Loucy (cell line): ENCODE measurements around the gene MPHOSPH9.

Experiments used
- H2AFZ ChIP-seq: fragments of 200-600 bp; sonication (generic); 2 replicates; pipeline ENCODE4 v1.6.0; 2016; ENCODE audit warnings: antibody characterized with exemption, mild to moderate bottlenecking, low read length, moderate library complexity
- H3F3A ChIP-seq: fragments of 200-600 bp; 2 replicates; pipeline ENCODE4 v1.6.0; 2016; ENCODE audit warnings: antibody characterized with exemption, low read depth, mild to moderate bottlenecking
- H3K27me3 ChIP-seq: fragments of 200-600 bp; sonication (generic); 2 replicates; pipeline ENCODE4 v1.6.1; 2014; ENCODE audit warnings: low read length, mild to moderate bottlenecking; ENCODE audit not compliant: insufficient read depth, poor library complexity, severe bottlenecking
- H3K36me3 ChIP-seq: fragments of 200-600 bp; sonication (generic); 2 replicates; pipeline ENCODE4 v1.6.1; 2016; ENCODE audit warnings: low read length; ENCODE audit not compliant: insufficient read depth
- H3K4me1 ChIP-seq: fragments of 200-600 bp; sonication (generic); 2 replicates; pipeline ENCODE4 v1.5.1; 2014; ENCODE audit warnings: low read length, mild to moderate bottlenecking; ENCODE audit not compliant: insufficient read depth, poor library complexity, severe bottlenecking
- H3K4me2 ChIP-seq: fragments of 200-600 bp; sonication (generic); 2 replicates; pipeline ENCODE4 v1.6.0; 2014; ENCODE audit warnings: antibody characterized with exemption, low read length, low read depth, mild to moderate bottlenecking; ENCODE audit not compliant: poor library complexity, severe bottlenecking
- H3K4me3 ChIP-seq: fragments of 200-600 bp; sonication (generic); 2 replicates; pipeline ENCODE4 v1.5.1; 2014; ENCODE audit warnings: low read length, mild to moderate bottlenecking, mixed read lengths; ENCODE audit not compliant: poor library complexity, severe bottlenecking
- H3K79me2 ChIP-seq: fragments of 200-600 bp; sonication (generic); 2 replicates; pipeline ENCODE4 v1.6.1; 2014; ENCODE audit warnings: low read length; ENCODE audit not compliant: insufficient read depth
- H3K9ac ChIP-seq: fragments of 200-600 bp; sonication (generic); 2 replicates; pipeline ENCODE4 v1.6.0; 2014; ENCODE audit warnings: mild to moderate bottlenecking, low read depth, low read length, moderate library complexity; ENCODE audit not compliant: poor library complexity, severe bottlenecking
- H3K9me2 ChIP-seq: fragments of 200-600 bp; sonication (generic); replicated peaks from 2 replicates; pipeline ENCODE4 v1.6.1; 2016; ENCODE audit warnings: low read depth, low read length, mixed read lengths
- H3K9me3 ChIP-seq: fragments of 200-600 bp; sonication (generic); 2 replicates; pipeline ENCODE4 v1.6.1; 2014; ENCODE audit warnings: mild to moderate bottlenecking, antibody characterized with exemption, low read length, low read depth; ENCODE audit not compliant: insufficient read depth
- H4K20me1 ChIP-seq: fragments of 200-600 bp; sonication (generic); 2 replicates; pipeline ENCODE4 v1.6.0; 2014; ENCODE audit warnings: antibody characterized with exemption, low read length, mild to moderate bottlenecking; ENCODE audit not compliant: insufficient read depth, poor library complexity, severe bottlenecking
- EZH2phosphoT487 ChIP-seq: fragments of 200-600 bp; IDR thresholded peaks from 2 replicates; pipeline ENCODE4 v1.6.1; 2018; ENCODE audit warnings: antibody characterized with exemption, mild to moderate bottlenecking, moderate library complexity, borderline replicate concordance
- TF ChIP-seq, protein P1 (sequence below): fragments of 200-600 bp; sonication (generic); conservative IDR thresholded peaks from 2 replicates; pipeline ENCODE4 v1.5.1; 2014; ENCODE audit warnings: mild to moderate bottlenecking, antibody characterized with exemption, low read length

The MPHOSPH9 gene

DNA sequence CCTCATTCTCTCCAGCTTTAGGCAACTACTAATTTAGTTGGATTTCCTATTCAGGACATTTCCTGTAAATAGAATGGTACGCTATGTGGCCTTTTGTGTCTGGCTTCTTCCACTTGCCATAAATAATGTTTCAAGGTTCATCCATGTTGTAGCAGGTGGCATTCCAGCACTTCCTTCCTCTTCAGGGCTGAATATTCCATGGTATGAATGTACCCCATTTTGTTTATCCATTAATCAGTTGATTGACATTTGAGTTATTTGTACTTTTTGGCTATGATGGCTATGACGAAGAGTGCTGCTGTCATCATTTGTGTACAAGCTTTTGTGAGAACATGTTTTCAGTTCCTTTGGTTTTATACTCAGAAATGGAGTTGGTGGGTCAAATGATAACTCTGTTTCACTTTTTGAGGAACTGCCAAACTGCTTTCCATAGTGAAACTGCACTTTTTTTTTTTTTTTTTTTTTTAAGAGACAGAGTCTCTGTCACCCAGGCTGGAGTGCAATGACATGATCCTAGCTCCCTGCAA lies 45.2 kb upstream of the MPHOSPH9 start:
- no peaks in the 10 kb centered on the region for H3K79me2 ChIP-seq
- no peaks in the 10 kb centered on the region for H3F3A ChIP-seq
- H3K4me1 ChIP-seq = no peaks in the 10 kb centered on the region
- TF ChIP-seq EZH2phosphoT487 = no peak
- TF ChIP-seq, protein P1, sequence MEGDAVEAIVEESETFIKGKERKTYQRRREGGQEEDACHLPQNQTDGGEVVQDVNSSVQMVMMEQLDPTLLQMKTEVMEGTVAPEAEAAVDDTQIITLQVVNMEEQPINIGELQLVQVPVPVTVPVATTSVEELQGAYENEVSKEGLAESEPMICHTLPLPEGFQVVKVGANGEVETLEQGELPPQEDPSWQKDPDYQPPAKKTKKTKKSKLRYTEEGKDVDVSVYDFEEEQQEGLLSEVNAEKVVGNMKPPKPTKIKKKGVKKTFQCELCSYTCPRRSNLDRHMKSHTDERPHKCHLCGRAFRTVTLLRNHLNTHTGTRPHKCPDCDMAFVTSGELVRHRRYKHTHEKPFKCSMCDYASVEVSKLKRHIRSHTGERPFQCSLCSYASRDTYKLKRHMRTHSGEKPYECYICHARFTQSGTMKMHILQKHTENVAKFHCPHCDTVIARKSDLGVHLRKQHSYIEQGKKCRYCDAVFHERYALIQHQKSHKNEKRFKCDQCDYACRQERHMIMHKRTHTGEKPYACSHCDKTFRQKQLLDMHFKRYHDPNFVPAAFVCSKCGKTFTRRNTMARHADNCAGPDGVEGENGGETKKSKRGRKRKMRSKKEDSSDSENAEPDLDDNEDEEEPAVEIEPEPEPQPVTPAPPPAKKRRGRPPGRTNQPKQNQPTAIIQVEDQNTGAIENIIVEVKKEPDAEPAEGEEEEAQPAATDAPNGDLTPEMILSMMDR = no peak
- no peaks in the 10 kb centered on the region for H3K9me3 ChIP-seq
- H3K9ac ChIP-seq = no peak overlapping the region
- H2AFZ ChIP-seq = no peak overlapping the region
- H4K20me1 ChIP-seq = no peaks in the 10 kb centered on the region
- no peak overlapping the region for H3K4me3 ChIP-seq
- no peaks in the 10 kb centered on the region for H3K27me3 ChIP-seq
- no peaks in the 10 kb centered on the region for H3K9me2 ChIP-seq
- no peaks in the 10 kb centered on the region for H3K36me3 ChIP-seq
- H3K4me2 ChIP-seq = no peak overlapping the region

DNA sequence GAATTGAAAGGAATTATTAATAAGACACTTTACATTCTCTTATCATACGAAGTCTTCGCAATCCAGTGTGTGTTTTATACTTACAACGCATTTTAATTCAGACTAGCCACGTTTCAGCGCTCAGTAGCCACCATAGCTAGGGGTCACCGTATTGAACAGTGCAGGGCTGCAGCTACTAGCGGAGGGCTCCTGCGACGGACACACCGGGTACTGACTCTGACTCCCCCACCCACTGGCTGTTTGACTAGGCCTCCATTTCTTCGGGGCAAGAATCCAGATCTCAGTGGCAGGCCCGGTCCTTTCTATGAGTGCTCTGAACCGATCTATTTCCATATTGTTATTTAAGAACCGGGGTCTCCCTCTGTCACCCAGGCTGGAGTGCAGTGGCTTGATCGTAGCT lies 40.2 kb upstream of the MPHOSPH9 start:
- no peak overlapping the region for H3K4me3 ChIP-seq
- no peaks in the 10 kb centered on the region for H3F3A ChIP-seq
- H3K4me2 ChIP-seq = no peak overlapping the region
- H3K9ac ChIP-seq = no peak overlapping the region
- H2AFZ ChIP-seq = no peak overlapping the region
- peaks cover 37% of the 10 kb centered on the region for H3K79me2 ChIP-seq
- H3K4me1 ChIP-seq = peaks cover 28% of the 10 kb centered on the region
- H3K36me3 ChIP-seq = no peaks in the 10 kb centered on the region
- no peaks in the 10 kb centered on the region for H3K9me3 ChIP-seq
- TF ChIP-seq EZH2phosphoT487 = no peak
- TF ChIP-seq, protein P1 = no peak
- no peaks in the 10 kb centered on the region for H4K20me1 ChIP-seq
- no peaks in the 10 kb centered on the region for H3K9me2 ChIP-seq
- no peaks in the 10 kb centered on the region for H3K27me3 ChIP-seq

DNA sequence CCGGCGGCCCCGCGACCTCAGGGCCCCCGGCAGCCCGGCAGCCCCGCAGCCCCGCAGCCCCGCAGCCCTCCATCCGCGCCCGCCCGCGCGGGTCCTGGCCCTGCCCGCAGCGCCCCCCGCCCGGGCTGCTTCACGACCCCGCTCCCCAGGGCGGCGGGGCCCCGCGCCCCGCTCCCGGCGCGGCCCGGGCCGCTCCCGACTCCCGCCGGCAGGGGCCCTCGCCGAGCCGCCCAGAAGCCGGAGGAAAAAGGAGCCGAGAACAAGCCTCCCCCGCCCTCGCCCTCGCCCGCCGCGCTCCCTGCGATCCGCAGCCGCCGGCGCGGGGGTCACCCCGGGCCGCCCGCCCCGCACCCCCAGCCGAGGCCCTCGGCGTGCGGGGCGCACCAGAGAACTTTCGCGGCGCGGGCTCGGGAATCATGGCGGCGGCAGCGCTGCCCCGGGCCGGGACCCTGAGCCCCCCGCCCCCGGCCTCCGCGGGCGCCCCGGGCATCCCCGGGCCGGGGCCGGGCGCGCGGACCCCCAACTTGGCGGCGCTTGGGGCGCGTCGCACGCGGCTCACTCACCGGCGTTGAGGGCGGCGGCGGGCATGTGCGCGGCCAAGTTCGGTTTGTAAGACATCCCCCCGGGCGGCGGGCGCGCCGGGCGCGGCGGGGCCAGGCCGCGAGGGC lies 38.2 kb upstream of the MPHOSPH9 start:
- Histone ChIP-seq H3K36me3 (no peaks in the 10 kb centered on the region; the same call in 1 of the 2 replicates), H3K4me1 (peaks cover 34% of the 10 kb centered on the region), H3K9ac (peak overlapping the region; percentile 93), H3K9me3 (no peaks in the 10 kb centered on the region), H3K9me2 (no peaks in the 10 kb centered on the region), H3F3A (0 out of 2 replicates have a peak, but pooled peaks cover 6% of the 10 kb centered on the region), H3K27me3 (no peaks in the 10 kb centered on the region), H3K4me3 (peak overlapping the region; percentile 92), H3K4me2 (peak overlapping the region; percentile 90), H3K79me2 (peaks cover 56% of the 10 kb centered on the region), H2AFZ (no peak overlapping the region; the same call in 1 of the 2 replicates), H4K20me1 (peaks cover 6% of the 10 kb centered on the region)
- TF ChIP-seq EZH2phosphoT487 = no peak
- TF ChIP-seq, protein P1 = no peak; the same call in 1 of the 2 replicates
